Ovary (tissue), 9 donors: ENCODE data around the gene ITGAD. TPM values are rescaled to one million over a fixed set of nuclear protein-coding genes. Genes with fewer than 3 reads are reported as not detected.

ENCODE experiments used
- DNase-seq, 5 donors: peaks; one replicate each; pipeline ENCODE4 v3.0.0-alpha.2; 2019 to 2020
- H3K27ac ChIP-seq, 2 donors: fragments of 200-600 bp; one replicate each; pipeline versions ENCODE4 v1.5.1 to v1.8.0; 2019 to 2022
- H3K27me3 ChIP-seq: fragments of 200-600 bp; one replicate; pipeline ENCODE4 v1.8.0; 2022
- H3K36me3 ChIP-seq: fragments of 200-600 bp; sonication (generic); one replicate; pipeline ENCODE4 v1.5.1; 2019
- H3K4me1 ChIP-seq: one replicate; pipeline ENCODE4 v1.8.1; 2013; ENCODE audit warnings: mild to moderate bottlenecking, moderate library complexity; ENCODE audit not compliant: insufficient read depth
- H3K4me3 ChIP-seq: fragments of 200-600 bp; sonication (generic); one replicate; pipeline ENCODE4 v1.5.1; 2017
- H3K9me3 ChIP-seq, 2 donors: fragments of 200-600 bp in 1 of 2; sonication (generic) in 1 of 2; one replicate each; pipeline versions ENCODE4 v1.5.1 to v1.8.1; 2013 to 2019; ENCODE audit warnings: mild to moderate bottlenecking in 1 of 2, moderate library complexity in 1 of 2
- EP300 ChIP-seq: sonication (generic); formaldehyde crosslinking; IDR thresholded peaks from one replicate; pipeline ENCODE4 v1.6.1; 2017; ENCODE audit warnings: antibody characterized with exemption
- POLR2A ChIP-seq: fragments of 450-650 bp; IDR thresholded peaks from one replicate; pipeline ENCODE4 v1.6.1; 2017; ENCODE audit warnings: antibody characterized with exemption, mild to moderate bottlenecking, moderate library complexity
- WGBS, 3 donors: extraction: QIAGEN DNeasy Blood & Tissue Kit in 1 of 3; methylation state at CpG; one replicate each; pipeline versions ENCODE4 v1.1.5 to v1.1.7; 2013 to 2017; 5-methylcytosine and 5-hydroxymethylcytosine counted together
- intact Hi-C, 4 donors: fragments of 100-400 bp; cut with DNase I; formaldehyde crosslinking; loops; one replicate each; pipeline versions ENCODE4 v1.11.0 to v1.15.1; 2022 to 2023
- polyA plus RNA-seq, 2 donors: library from polyadenylated mRNA; stranded (reverse); fragments of 200-250 nt in 1 of 2; fragments of 350-450 nt in 1 of 2; fragmentation: Illumina TruSeq in 1 of 2; extraction: RNeasy Lipid Tissue Mini Kit (QIAGEN cat#74804) in 1 of 2; gene quantifications; one replicate each; pipeline ENCODE4 v1.2.3, GENCODE V29; 2013 to 2014
- total RNA-seq, 7 donors: library from RNA; depleted of rRNA in 2 of 7; stranded (reverse); fragments of >200 nt in 2 of 7; fragmentation: NEBNext Ultra II Directional in 3 of 7; extraction: Animal tissue kit (Norgen Biotek cat#: 25700) in 3 of 7; gene quantifications; one replicate each; pipeline versions ENCODE4 v1.1.0 to v1.2.4, GENCODE V29; 2016 to 2023
- TF ChIP-seq, protein P1 (sequence below), 3 donors: fragments of 450-650 bp in 2 of 3; fragments of 200-600 bp in 1 of 3; IDR thresholded peaks; one replicate each; pipeline versions ENCODE4 v1.5.1 to v1.8.0; 2016 to 2022; ENCODE audit warnings: antibody characterized with exemption in 3 of 3, mild to moderate bottlenecking in 1 of 3
- donor health status: DM: no; HTN: no; CAD: no; lungs with moderate emphysema.
- donor health status: DM: no; HTN: no; CAD: no.
- donor health status: Bipolar disorder and iron deficiency.
- donor health status: DM: yes; HTN: yes; CAD: no.
- donor health status: DM: no; HTN: no; CAD: no.
- donor health status: DM: yes; HTN: yes; CAD: no.

Gene ITGAD
- total and polyA plus RNA-seq, 9 donors, result 0.05 to 2.7 (median 0.13) TPM; not detected in 5

DNA sequence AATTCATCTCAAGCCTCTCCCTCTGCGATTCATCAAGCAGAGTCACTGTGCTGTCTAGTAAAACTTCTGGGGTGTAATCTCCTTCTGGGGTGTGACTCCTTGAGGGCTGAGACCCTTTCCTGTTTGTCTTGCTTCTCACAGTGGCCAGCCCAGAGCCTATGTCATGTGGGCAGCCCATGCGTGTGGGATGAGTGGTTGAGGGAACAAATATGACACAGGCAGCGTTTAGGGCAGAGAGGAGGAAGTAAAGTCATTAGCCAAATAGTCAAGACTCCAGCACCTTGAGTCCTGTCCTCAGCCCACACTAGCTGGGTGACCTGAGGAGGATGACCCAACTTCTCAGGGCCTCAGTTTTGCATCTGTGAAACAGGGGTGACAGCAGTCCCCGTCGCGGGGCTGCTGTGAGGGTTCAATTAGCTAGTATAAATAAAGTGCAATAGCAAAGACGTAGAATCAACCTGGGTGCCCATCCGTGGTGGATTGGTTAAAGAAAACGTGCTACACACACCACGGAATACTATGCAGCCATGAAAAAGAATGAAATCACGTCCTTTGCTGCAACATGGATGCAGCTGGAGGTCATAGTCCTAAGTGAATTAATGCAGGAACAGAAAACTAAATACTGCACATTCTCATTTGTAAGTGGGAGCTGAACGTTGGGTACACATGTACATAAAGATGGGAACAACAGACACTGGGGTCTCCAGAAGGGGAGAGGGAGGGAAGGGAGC is 42.7 kb upstream of the ITGAD start:
- no peak overlapping the region for H3K27ac ChIP-seq
- TF ChIP-seq EP300, result no peak
- TF ChIP-seq POLR2A, result no peak
- TF ChIP-seq, protein P1, sequence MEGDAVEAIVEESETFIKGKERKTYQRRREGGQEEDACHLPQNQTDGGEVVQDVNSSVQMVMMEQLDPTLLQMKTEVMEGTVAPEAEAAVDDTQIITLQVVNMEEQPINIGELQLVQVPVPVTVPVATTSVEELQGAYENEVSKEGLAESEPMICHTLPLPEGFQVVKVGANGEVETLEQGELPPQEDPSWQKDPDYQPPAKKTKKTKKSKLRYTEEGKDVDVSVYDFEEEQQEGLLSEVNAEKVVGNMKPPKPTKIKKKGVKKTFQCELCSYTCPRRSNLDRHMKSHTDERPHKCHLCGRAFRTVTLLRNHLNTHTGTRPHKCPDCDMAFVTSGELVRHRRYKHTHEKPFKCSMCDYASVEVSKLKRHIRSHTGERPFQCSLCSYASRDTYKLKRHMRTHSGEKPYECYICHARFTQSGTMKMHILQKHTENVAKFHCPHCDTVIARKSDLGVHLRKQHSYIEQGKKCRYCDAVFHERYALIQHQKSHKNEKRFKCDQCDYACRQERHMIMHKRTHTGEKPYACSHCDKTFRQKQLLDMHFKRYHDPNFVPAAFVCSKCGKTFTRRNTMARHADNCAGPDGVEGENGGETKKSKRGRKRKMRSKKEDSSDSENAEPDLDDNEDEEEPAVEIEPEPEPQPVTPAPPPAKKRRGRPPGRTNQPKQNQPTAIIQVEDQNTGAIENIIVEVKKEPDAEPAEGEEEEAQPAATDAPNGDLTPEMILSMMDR (IDR thresholded peaks at IDR 0.05), result no peak
- H3K9me3 ChIP-seq, result no peaks in the 10 kb centered on the region
- WGBS, 3 donors, result 72 to 82% (median 78%) methylated on average over 12 of the region's 12 CpGs
- DNase-seq, result no peak
- H3K4me1 ChIP-seq, result no peaks in the 10 kb centered on the region
- intact Hi-C loops, result no loop called here
- no peak overlapping the region for H3K4me3 ChIP-seq
- H3K27me3 ChIP-seq, result no peaks in the 10 kb centered on the region
- H3K36me3 ChIP-seq, result no peaks in the 10 kb centered on the region

DNA sequence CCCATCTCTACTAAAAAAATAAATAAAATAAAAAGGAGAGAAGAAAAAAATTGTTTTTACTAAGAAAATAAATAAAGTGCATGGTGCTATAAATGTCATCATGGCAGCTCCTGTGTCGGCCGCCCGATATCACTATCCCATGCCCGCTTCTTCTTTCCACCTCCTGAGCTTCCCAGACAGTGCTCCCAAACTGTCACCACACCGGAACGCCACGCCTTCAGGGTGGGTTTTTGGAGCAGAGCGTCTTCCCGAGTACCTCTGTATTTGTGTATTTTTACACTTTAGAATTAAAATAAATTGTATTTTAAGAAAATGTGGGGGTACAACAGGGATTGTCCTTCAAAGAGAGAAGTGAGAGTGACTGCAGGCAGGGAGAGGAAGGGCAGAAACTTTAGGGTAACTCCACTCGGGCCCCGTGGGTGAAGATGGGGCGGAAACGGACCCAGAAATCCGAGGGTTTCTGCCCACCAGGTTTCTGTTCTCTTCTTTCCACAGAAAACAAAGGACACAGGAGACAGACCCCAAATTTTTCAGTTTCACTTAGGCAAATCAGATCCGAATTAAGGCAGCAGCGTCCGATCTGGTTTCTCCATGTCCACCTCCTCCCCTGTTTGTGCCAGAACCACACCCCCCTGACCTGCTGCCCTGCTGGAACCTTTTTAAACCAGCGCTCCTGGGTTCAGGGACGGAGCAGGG is 41.7 kb upstream of the ITGAD start:
- H3K9me3 ChIP-seq, result no peaks in the 10 kb centered on the region
- intact Hi-C loops, result no loop called here
- no peaks in the 10 kb centered on the region for H3K27me3 ChIP-seq
- no peaks in the 10 kb centered on the region for H3K36me3 ChIP-seq
- WGBS, 3 donors, result 55 to 68% (median 64%) methylated on average over 19 of the region's 19 CpGs
- H3K4me3 ChIP-seq, result no peak overlapping the region
- TF ChIP-seq, protein P1 (IDR thresholded peaks at IDR 0.05), result no peak
- TF ChIP-seq EP300 (no peak), POLR2A (no peak)
- no peaks in the 10 kb centered on the region for H3K4me1 ChIP-seq
- no peak for DNase-seq
- no peak overlapping the region for H3K27ac ChIP-seq

DNA sequence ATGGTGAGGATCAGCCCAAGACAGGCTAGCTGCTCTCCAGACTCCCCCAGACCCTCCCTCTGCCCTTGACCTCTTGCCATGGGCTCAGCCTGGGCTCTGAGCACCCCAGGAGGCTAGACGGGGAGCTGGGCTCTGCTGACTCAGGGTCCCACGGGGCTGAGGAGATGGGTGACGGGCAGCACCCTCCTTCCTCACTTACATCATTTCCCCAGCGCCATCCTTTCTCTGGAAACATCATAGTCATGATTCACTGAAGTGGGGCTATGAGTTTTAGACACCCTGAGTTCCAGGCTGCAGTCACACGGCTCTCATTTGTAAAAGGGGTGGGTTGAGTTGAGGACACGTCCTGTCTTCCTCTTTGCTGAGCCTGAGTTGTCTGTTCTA is 41.2 kb upstream of the ITGAD start:
- TF ChIP-seq EP300, result no peak
- TF ChIP-seq, protein P1 (IDR thresholded peaks at IDR 0.05), result no peak
- no peak for TF ChIP-seq POLR2A
- Histone ChIP-seq H3K4me1 (no peaks in the 10 kb centered on the region), H3K27ac (no peak overlapping the region), H3K36me3 (no peaks in the 10 kb centered on the region), H3K27me3 (no peaks in the 10 kb centered on the region), H3K9me3 (no peaks in the 10 kb centered on the region), H3K4me3 (no peak overlapping the region)
- WGBS, 3 donors, result 34 to 36% (median 35%) methylated on average over 6 of the region's 6 CpGs
- intact Hi-C loops, result no loop called here
- DNase-seq, result no peak

DNA sequence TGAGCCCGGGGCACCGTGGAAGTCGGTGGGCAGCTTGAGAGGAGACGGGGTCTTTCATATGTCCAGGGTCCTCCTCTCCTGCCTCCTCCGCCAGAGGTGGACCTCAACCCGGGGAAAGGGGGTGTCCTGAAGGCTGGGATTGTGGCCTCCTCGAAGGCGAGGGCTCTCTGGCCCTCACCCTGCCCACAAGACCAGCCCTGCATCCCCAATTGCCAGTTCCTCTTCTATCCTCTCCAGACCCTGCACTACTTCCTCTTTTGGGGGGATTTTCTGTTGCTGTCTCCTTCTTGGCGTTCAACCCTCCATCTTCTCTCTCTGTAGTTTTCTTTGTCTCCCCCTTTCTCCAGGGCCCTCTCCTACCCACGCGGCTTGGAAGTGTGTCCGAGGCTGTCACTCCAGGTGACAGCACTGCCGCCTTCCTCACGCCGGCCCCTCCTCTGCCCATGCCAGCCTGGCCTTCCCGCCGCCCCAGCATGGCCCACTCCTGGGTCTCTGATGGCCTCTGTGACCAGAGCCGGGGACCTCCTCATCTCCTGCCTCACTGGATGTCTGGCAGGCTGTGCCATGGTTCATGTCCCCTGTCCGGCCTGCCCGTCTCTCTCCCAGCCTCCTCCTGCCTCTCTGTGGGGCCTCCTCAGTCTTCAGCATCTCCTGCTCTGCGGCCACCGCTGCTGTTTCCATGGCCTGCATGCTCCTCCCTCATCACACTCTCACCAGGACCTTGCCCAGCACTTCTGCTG is 40.6 kb upstream of the ITGAD start:
- H3K4me3 ChIP-seq, result no peak overlapping the region
- 85 to 87% (median 85%) methylated on average over 22 of the region's 22 CpGs for WGBS, 3 donors
- intact Hi-C loops, result no loop called here
- H3K27me3 ChIP-seq, result no peaks in the 10 kb centered on the region
- TF ChIP-seq EP300, result no peak
- TF ChIP-seq, protein P1 (IDR thresholded peaks at IDR 0.05), result no peak
- H3K27ac ChIP-seq, result no peak overlapping the region
- no peaks in the 10 kb centered on the region for H3K4me1 ChIP-seq
- DNase-seq, result no peak
- H3K36me3 ChIP-seq, result no peaks in the 10 kb centered on the region
- no peaks in the 10 kb centered on the region for H3K9me3 ChIP-seq
